SK-N-MC (cell line): Measurements from ENCODE around the gene INPP4B.

Experiments
- DNase-seq: peaks from one replicate; pipeline ENCODE4 v3.0.0-alpha.2; 2011; ENCODE audit warnings: low read depth, low spot score
- H3K27ac ChIP-seq: fragments of 200-600 bp; sonication (generic); 2 replicates; pipeline ENCODE4 v1.5.1; 2016; ENCODE audit warnings: mixed run types
- H3K36me3 ChIP-seq: fragments of 200-600 bp; sonication (generic); 2 replicates; pipeline ENCODE4 v1.6.1; 2017; ENCODE audit warnings: antibody characterized with exemption, low read length, mixed read lengths; ENCODE audit not compliant: insufficient read depth
- H3K4me3 ChIP-seq: fragments of 200-600 bp; sonication (generic); 2 replicates; pipeline ENCODE4 v1.5.1; 2016
- H3K9ac ChIP-seq: fragments of 200-600 bp; sonication (generic); 2 replicates; pipeline ENCODE4 v1.8.0; 2017; ENCODE audit warnings: mixed run types, mixed read lengths; ENCODE audit not compliant: insufficient read length
- H3K9me3 ChIP-seq: fragments of 200-600 bp; sonication (generic); 2 replicates; pipeline ENCODE4 v1.6.1; 2017; ENCODE audit warnings: low read depth, mild to moderate bottlenecking, antibody characterized with exemption, low read length, moderate library complexity, mixed read lengths
- EZH2 ChIP-seq: fragments of 200-600 bp; sonication (generic); IDR thresholded peaks from one replicate; pipeline ENCODE4 v1.6.1; 2017; ENCODE audit warnings: antibody characterized with exemption
- FOXP2 ChIP-seq: optimal IDR thresholded peaks from 2 replicates; pipeline ENCODE3; 2011; ENCODE audit warnings: mild to moderate bottlenecking, moderate library complexity; ENCODE audit not compliant: insufficient read depth; ENCODE audit errors: extremely low read length, control extremely low read depth
- POLR2AphosphoS5 ChIP-seq: IDR thresholded peaks from 2 replicates; pipeline ENCODE4 v1.6.1; 2012; ENCODE audit warnings: mild to moderate bottlenecking, low read depth, low read length, borderline replicate concordance

INPP4B gene

GRCh38 chr4:142563682-142564291, 282.3 kb downstream of the INPP4B start:
- Histone ChIP-seq H3K27ac (no peak overlapping the region), H3K36me3 (no peaks in the 10 kb centered on the region), H3K9ac (no peak overlapping the region), H3K4me3 (no peak overlapping the region), H3K9me3 (no peaks in the 10 kb centered on the region)
- TF ChIP-seq EZH2 (no peak), POLR2AphosphoS5 (no peak), FOXP2 (no peak)
- DNase-seq: no peak

GRCh38 chr4:142559986-142560385, 286.1 kb downstream of the INPP4B start:
- TF ChIP-seq FOXP2: no peak
- TF ChIP-seq EZH2: no peak
- TF ChIP-seq POLR2AphosphoS5: no peak
- no peak for DNase-seq
- no peak overlapping the region for H3K27ac ChIP-seq

DNA sequence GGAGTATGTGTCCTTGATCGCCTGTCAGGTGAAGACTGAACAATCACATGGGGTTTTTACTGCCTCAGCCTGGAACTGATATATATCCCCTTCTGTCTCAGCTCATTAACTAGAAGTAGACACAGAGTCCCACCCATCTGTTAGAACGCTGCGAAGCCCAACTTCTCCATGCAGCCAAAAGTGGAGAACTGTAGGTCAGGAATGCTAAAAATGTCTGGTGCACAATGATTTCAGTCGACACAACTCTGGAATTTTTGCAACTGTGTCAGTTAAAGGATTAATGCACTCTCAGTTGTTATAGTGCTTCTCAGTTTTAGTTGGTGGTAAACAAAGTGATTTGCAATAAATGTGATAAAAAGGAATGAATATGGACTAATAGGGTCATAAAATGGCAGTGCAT, 287.2 kb downstream of the INPP4B start:
- TF ChIP-seq EZH2: no peak
- no peak for TF ChIP-seq POLR2AphosphoS5
- no peak for TF ChIP-seq FOXP2
- no peaks in the 10 kb centered on the region for H3K36me3 ChIP-seq
- no peaks in the 10 kb centered on the region for H3K9me3 ChIP-seq
- no peak overlapping the region for H3K4me3 ChIP-seq
- H3K27ac ChIP-seq: no peak overlapping the region
- DNase-seq: no peak
- H3K9ac ChIP-seq: no peak overlapping the region

More at GRCh38 chr4:142559986-142560385, 286.1 kb downstream of the INPP4B start:
- Histone ChIP-seq H3K9ac (no peak overlapping the region), H3K4me3 (no peak overlapping the region), H3K9me3 (no peaks in the 10 kb centered on the region), H3K36me3 (no peaks in the 10 kb centered on the region)

- DNase-seq: no peak
- Histone ChIP-seq H3K9me3 (no peaks in the 10 kb centered on the region), H3K36me3 (no peaks in the 10 kb centered on the region), H3K27ac (no peak overlapping the region), H3K4me3 (no peak overlapping the region), H3K9ac (no peak overlapping the region)
- TF ChIP-seq EZH2: no peak
These were observed 288.8 kb downstream of the INPP4B start for GRCh38 chr4:142557239-142557801.

DNA sequence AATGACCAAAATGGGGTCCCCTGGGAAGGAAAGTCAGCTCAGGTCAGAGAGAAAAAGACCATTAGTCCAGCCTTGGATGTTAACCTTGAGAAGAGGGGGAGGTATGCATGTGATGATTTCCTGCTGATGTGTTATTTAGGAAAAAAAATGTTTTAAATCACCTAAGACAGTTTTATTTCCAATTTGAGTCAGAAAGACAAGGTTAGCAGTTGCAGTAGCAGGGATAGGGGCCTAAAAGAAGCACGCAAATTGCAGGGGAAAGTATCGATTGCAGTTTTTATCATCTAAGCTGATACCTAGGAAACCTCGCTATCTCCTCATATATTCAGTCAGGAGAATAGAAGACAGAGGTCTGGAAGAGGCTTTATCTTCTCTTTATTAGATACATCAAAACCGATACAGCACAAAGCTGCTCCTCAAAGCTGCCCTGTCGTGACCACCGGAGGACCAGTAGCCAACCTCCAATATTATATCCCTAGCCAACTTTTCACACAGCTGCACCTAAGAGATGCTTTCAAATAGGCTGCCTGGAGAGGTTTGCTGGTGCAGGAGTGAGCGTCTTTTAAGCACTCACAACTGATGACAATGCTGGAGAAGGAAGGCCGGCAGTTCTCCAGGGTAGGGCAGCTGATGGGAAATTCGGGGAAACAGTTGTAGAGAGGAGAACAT, 289.4 kb downstream of the INPP4B start:
- Histone ChIP-seq H3K9ac (no peak overlapping the region), H3K4me3 (no peak overlapping the region), H3K36me3 (no peaks in the 10 kb centered on the region), H3K9me3 (no peaks in the 10 kb centered on the region), H3K27ac (no peak overlapping the region)
- TF ChIP-seq POLR2AphosphoS5 (no peak), FOXP2 (no peak), EZH2 (no peak)
- DNase-seq: no peak

GRCh38 chr4:142556048-142556447, 290.1 kb downstream of the INPP4B start:
- DNase-seq: no peak
- no peak overlapping the region for H3K9ac ChIP-seq
- TF ChIP-seq POLR2AphosphoS5 (no peak), FOXP2 (no peak), EZH2 (no peak)
- H3K9me3 ChIP-seq: no peaks in the 10 kb centered on the region
- no peak overlapping the region for H3K4me3 ChIP-seq
- H3K27ac ChIP-seq: no peak overlapping the region
- H3K36me3 ChIP-seq: no peaks in the 10 kb centered on the region

- Histone ChIP-seq H3K9ac (no peak overlapping the region), H3K27ac (no peak overlapping the region), H3K9me3 (no peaks in the 10 kb centered on the region), H3K4me3 (no peak overlapping the region), H3K36me3 (no peaks in the 10 kb centered on the region)
- TF ChIP-seq FOXP2 (no peak), EZH2 (no peak), POLR2AphosphoS5 (no peak)
- DNase-seq: no peak
These were observed 291.7 kb downstream of the INPP4B start for GRCh38 chr4:142554412-142554811.

- no peak overlapping the region for H3K27ac ChIP-seq
- no peak for DNase-seq
- no peak for TF ChIP-seq EZH2
- no peak for TF ChIP-seq FOXP2
- TF ChIP-seq POLR2AphosphoS5: no peak
- no peak overlapping the region for H3K4me3 ChIP-seq
- H3K9me3 ChIP-seq: no peaks in the 10 kb centered on the region
- no peaks in the 10 kb centered on the region for H3K36me3 ChIP-seq
- H3K9ac ChIP-seq: no peak overlapping the region
These were observed 294.4 kb downstream of the INPP4B start for GRCh38 chr4:142551517-142552305.
